Esophagus muscularis mucosa (tissue), 3 donors: ENCODE data around the gene MATK.

Experiments used
- POLR2A ChIP-seq: fragments of 450-650 bp; IDR thresholded peaks from one replicate; pipeline ENCODE4 v1.6.1; 2017; ENCODE audit warnings: antibody characterized with exemption, moderate library complexity, mild to moderate bottlenecking, low read depth
- TF ChIP-seq, protein P1 (sequence below), 3 experiments: fragments of 200-600 bp in 2 of 3; fragments of 450-650 bp in 1 of 3; sonication (generic) in 2 of 3; IDR thresholded peaks; one replicate each; pipeline ENCODE4 v1.5.1; 2017 to 2019; ENCODE audit warnings: antibody characterized with exemption in 3 of 3, mild to moderate bottlenecking in 2 of 3, moderate library complexity in 1 of 3

DNA sequence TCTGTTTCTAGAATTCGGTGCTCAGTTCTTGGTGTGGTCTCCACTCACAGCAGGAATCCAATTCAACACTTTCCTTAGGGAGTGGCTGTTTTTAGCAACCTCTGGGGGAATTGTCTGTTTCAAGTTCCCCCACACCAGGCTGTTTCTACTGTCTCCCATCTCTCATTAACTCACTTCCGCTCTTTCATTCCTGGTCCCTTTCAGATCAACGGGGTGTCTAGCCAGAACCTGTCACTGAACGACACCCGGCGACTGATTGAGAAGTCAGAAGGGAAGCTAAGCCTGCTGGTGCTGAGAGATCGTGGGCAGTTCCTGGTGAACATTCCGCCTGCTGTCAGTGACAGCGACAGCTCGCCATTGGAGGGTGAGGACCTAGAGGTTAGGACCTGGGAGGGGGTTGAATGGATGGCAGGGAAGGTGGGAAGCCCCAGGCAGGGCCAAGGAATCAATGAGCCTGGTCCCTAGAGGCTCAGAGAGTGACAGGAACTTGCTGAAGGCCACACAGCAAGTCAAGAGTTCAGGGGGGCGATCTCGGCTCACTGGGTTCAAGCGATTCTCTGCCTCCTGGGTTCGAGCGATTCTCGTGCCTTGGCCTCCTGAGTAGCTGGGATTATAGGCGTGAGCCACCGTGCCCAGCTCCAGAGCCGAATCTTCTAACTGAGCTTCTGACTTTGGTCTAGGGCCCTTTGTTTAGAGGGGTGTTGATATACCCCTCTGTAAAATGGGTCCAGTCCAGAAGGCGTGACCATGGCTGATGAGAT lies 52.5 kb downstream of the MATK start:
- TF ChIP-seq, protein P1, sequence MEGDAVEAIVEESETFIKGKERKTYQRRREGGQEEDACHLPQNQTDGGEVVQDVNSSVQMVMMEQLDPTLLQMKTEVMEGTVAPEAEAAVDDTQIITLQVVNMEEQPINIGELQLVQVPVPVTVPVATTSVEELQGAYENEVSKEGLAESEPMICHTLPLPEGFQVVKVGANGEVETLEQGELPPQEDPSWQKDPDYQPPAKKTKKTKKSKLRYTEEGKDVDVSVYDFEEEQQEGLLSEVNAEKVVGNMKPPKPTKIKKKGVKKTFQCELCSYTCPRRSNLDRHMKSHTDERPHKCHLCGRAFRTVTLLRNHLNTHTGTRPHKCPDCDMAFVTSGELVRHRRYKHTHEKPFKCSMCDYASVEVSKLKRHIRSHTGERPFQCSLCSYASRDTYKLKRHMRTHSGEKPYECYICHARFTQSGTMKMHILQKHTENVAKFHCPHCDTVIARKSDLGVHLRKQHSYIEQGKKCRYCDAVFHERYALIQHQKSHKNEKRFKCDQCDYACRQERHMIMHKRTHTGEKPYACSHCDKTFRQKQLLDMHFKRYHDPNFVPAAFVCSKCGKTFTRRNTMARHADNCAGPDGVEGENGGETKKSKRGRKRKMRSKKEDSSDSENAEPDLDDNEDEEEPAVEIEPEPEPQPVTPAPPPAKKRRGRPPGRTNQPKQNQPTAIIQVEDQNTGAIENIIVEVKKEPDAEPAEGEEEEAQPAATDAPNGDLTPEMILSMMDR (IDR thresholded peaks at IDR 0.05): no peak
- TF ChIP-seq POLR2A: no peak
